SK-N-MC (cell line): Measurements from ENCODE around the gene GGACT.

Source experiments
- DNase-seq: peaks from one replicate; pipeline ENCODE4 v3.0.0-alpha.2; 2011; ENCODE audit warnings: low read depth, low spot score
- H3K27ac ChIP-seq: fragments of 200-600 bp; sonication (generic); 2 replicates; pipeline ENCODE4 v1.5.1; 2016; ENCODE audit warnings: mixed run types
- H3K36me3 ChIP-seq: fragments of 200-600 bp; sonication (generic); 2 replicates; pipeline ENCODE4 v1.6.1; 2017; ENCODE audit warnings: antibody characterized with exemption, low read length, mixed read lengths; ENCODE audit not compliant: insufficient read depth
- H3K4me3 ChIP-seq: fragments of 200-600 bp; sonication (generic); 2 replicates; pipeline ENCODE4 v1.5.1; 2016
- H3K9ac ChIP-seq: fragments of 200-600 bp; sonication (generic); 2 replicates; pipeline ENCODE4 v1.8.0; 2017; ENCODE audit warnings: mixed run types, mixed read lengths; ENCODE audit not compliant: insufficient read length
- H3K9me3 ChIP-seq: fragments of 200-600 bp; sonication (generic); 2 replicates; pipeline ENCODE4 v1.6.1; 2017; ENCODE audit warnings: low read depth, mild to moderate bottlenecking, antibody characterized with exemption, low read length, moderate library complexity, mixed read lengths
- EZH2 ChIP-seq: fragments of 200-600 bp; sonication (generic); IDR thresholded peaks from one replicate; pipeline ENCODE4 v1.6.1; 2017; ENCODE audit warnings: antibody characterized with exemption
- FOXP2 ChIP-seq: optimal IDR thresholded peaks from 2 replicates; pipeline ENCODE3; 2011; ENCODE audit warnings: mild to moderate bottlenecking, moderate library complexity; ENCODE audit not compliant: insufficient read depth; ENCODE audit errors: extremely low read length, control extremely low read depth
- POLR2AphosphoS5 ChIP-seq: IDR thresholded peaks from 2 replicates; pipeline ENCODE4 v1.6.1; 2012; ENCODE audit warnings: mild to moderate bottlenecking, low read depth, low read length, borderline replicate concordance

GGACT gene

DNA sequence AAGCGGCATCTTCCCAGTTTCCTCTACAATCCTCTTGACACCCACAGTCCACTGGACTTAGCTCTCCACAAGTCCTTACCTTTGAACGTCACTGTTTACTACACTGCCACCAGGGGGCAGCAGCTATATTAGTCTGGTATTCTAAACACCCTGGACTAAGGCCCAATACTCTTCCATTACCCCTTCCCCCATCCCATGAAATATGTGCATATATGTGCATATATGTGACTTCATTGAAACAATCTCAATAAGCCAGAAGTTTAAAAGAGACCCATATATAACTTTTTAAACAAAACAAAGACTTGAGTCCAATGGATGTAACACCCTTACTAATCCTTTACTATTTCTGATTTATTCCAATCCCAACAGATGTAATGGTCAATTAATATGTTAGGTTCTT lies 15.5 kb downstream of the GGACT start:
- DNase-seq, result peak; percentile 44
- Histone ChIP-seq H3K9me3 (no peaks in the 10 kb centered on the region), H3K9ac (no peak overlapping the region), H3K36me3 (no peaks in the 10 kb centered on the region), H3K4me3 (no peak overlapping the region), H3K27ac (no peak overlapping the region)
- no peak for TF ChIP-seq FOXP2
- no peak for TF ChIP-seq POLR2AphosphoS5
- no peak for TF ChIP-seq EZH2

DNA sequence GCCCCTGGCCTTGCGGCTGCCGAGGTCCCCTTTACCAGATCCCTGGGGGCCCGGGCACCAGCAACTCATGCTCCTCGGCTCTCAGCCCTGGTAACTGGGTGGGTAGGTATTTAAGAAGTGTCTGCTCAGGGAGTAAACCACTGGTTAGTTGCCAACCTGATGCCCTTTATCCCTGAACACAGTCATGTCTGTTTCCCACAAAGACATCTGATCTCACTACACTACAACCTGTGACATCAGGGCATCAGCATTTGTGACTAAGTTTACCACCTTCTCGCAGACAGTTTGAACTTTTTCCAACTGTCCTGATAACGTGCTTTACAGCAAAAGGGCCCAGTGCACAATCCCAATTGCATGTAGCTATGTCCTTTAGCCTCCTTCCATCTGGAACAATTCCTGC lies 22.0 kb downstream of the GGACT start:
- no peaks in the 10 kb centered on the region for H3K9me3 ChIP-seq
- no peak for TF ChIP-seq FOXP2
- no peak for TF ChIP-seq EZH2
- TF ChIP-seq POLR2AphosphoS5, result no peak
- H3K9ac ChIP-seq, result no peak overlapping the region
- H3K36me3 ChIP-seq, result no peaks in the 10 kb centered on the region
- no peak overlapping the region for H3K27ac ChIP-seq
- DNase-seq, result no peak
- no peak overlapping the region for H3K4me3 ChIP-seq

- DNase-seq, result no peak
These were observed 23.3 kb downstream of the GGACT start for GRCh38 chr13:100565286-100565685.

GRCh38 chr13:100564444-100565223 lies 24.0 kb downstream of the GGACT start:
- DNase-seq, result no peak
- TF ChIP-seq EZH2 (no peak), FOXP2 (no peak), POLR2AphosphoS5 (no peak)
- Histone ChIP-seq H3K36me3 (no peaks in the 10 kb centered on the region), H3K4me3 (no peak overlapping the region), H3K27ac (no peak overlapping the region), H3K9me3 (no peaks in the 10 kb centered on the region), H3K9ac (no peak overlapping the region)

More at GRCh38 chr13:100565286-100565685, 23.3 kb downstream of the GGACT start:
- no peak overlapping the region for H3K27ac ChIP-seq
- no peaks in the 10 kb centered on the region for H3K36me3 ChIP-seq
- no peaks in the 10 kb centered on the region for H3K9me3 ChIP-seq
- no peak overlapping the region for H3K4me3 ChIP-seq
- no peak overlapping the region for H3K9ac ChIP-seq
- TF ChIP-seq EZH2 (no peak), POLR2AphosphoS5 (no peak), FOXP2 (no peak)

DNA sequence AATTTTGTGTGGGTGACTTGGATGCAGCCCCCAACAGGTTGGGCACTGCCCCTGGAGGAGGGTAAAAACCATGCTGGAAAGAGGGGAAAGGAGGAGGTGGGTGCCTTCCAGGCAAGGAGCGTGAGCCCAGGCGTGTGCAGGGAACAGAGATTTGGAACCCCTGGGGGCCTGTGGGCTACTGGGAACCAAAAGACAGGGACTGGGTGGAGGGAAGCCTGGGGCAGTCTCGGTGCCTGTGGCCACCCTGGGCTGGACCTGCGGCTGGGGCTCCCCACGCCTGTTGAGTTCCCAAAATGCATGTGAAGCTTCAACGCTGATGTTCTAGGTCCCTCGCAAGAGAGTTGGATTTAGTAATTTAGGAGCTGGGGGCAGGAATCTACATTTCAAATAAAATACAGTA lies 24.8 kb downstream of the GGACT start:
- no peak overlapping the region for H3K4me3 ChIP-seq
- H3K9me3 ChIP-seq, result no peaks in the 10 kb centered on the region
- TF ChIP-seq EZH2, result no peak
- no peak for TF ChIP-seq FOXP2
- no peak for TF ChIP-seq POLR2AphosphoS5
- H3K27ac ChIP-seq, result no peak overlapping the region
- no peak for DNase-seq
- no peak overlapping the region for H3K9ac ChIP-seq
- H3K36me3 ChIP-seq, result no peaks in the 10 kb centered on the region

GRCh38 chr13:100561599-100562204 lies 26.9 kb downstream of the GGACT start:
- no peak overlapping the region for H3K9ac ChIP-seq
- H3K36me3 ChIP-seq, result no peaks in the 10 kb centered on the region
- DNase-seq, result no peak
- H3K27ac ChIP-seq, result no peak overlapping the region
- H3K4me3 ChIP-seq, result no peak overlapping the region
- H3K9me3 ChIP-seq, result no peaks in the 10 kb centered on the region
- TF ChIP-seq EZH2 (no peak), FOXP2 (no peak), POLR2AphosphoS5 (no peak)

- no peak overlapping the region for H3K4me3 ChIP-seq
- H3K9ac ChIP-seq, result no peak overlapping the region
- no peak overlapping the region for H3K27ac ChIP-seq
- H3K36me3 ChIP-seq, result no peaks in the 10 kb centered on the region
- TF ChIP-seq POLR2AphosphoS5 (no peak), EZH2 (no peak), FOXP2 (no peak)
- no peak for DNase-seq
- no peaks in the 10 kb centered on the region for H3K9me3 ChIP-seq
These were observed 27.5 kb downstream of the GGACT start for GRCh38 chr13:100561158-100561499.

- Histone ChIP-seq H3K36me3 (no peaks in the 10 kb centered on the region), H3K9ac (no peak overlapping the region), H3K4me3 (no peak overlapping the region), H3K27ac (no peak overlapping the region), H3K9me3 (no peaks in the 10 kb centered on the region)
- no peak for DNase-seq
- TF ChIP-seq FOXP2 (no peak), EZH2 (no peak), POLR2AphosphoS5 (no peak)
These were observed 28.0 kb downstream of the GGACT start for GRCh38 chr13:100560498-100561157.
